Gastrocnemius medialis (tissue), 4 donors: ENCODE results near the gene KEL. TPM values are rescaled to one million over a fixed set of nuclear protein-coding genes. Genes with fewer than 3 reads are reported as not detected.

Source experiments
- ATAC-seq, 2 donors: fragments of 150-250 bp; one replicate each; pipeline ENCODE4 v1.9.1; 2016
- DNase-seq, 2 donors: peaks; one replicate each; pipeline ENCODE4 v3.0.0-alpha.2; 2019
- H3K27ac ChIP-seq, 4 donors: fragments of 200-600 bp; sonication (generic); 1 replicate in 1 of 4; 2 replicates in 3 of 4; pipeline ENCODE4 v1.5.1; 2016 to 2018; ENCODE audit warnings: mild to moderate bottlenecking in 2 of 4, moderate library complexity in 1 of 4
- H3K27me3 ChIP-seq, 3 donors: fragments of 200-600 bp; sonication (generic) in 2 of 3; 1 replicate in 1 of 3; 2 replicates in 2 of 3; pipeline versions ENCODE4 v1.5.1 to v1.6.0; 2016 to 2019; ENCODE audit warnings: mild to moderate bottlenecking in 1 of 3, moderate library complexity in 1 of 3
- H3K36me3 ChIP-seq, 2 donors: fragments of 200-600 bp; sonication (generic) in 1 of 2; one replicate each; pipeline ENCODE4 v1.5.1; 2017 to 2018
- H3K4me1 ChIP-seq, 2 donors: fragments of 200-600 bp; sonication (generic) in 1 of 2; one replicate each; pipeline ENCODE4 v1.5.1; 2016 to 2017; ENCODE audit warnings: mild to moderate bottlenecking in 2 of 2
- H3K4me3 ChIP-seq, 4 donors: fragments of 200-600 bp; sonication (generic) in 3 of 4; 1 replicate in 1 of 4; 2 replicates in 3 of 4; pipeline ENCODE4 v1.5.1; 2016 to 2019; ENCODE audit warnings: mild to moderate bottlenecking in 2 of 4
- H3K9me3 ChIP-seq, 3 donors: fragments of 200-600 bp; sonication (generic) in 2 of 3; 1 replicate in 1 of 3; 2 replicates in 2 of 3; pipeline ENCODE4 v1.5.1; 2016 to 2019
- POLR2A ChIP-seq, 2 donors: fragments of 450-650 bp; IDR thresholded peaks; one replicate each; pipeline ENCODE4 v1.6.1; 2017; ENCODE audit warnings: antibody characterized with exemption in 2 of 2, mild to moderate bottlenecking in 2 of 2, moderate library complexity in 2 of 2
- in situ Hi-C, 4 donors: fragments of 200-750 bp; cut with MboI; loops; one replicate each; pipeline versions ENCODE4 v1.15.0 to v1.8.0; 2017; ENCODE audit warnings: low sequenced_read_pairs in 4 of 4
- intact Hi-C: fragments of 100-400 bp; cut with DNase I; formaldehyde crosslinking; loops from one replicate; pipeline ENCODE4 v1.15.1; 2023; ENCODE audit warnings: low total_unique reads
- total RNA-seq, 4 donors: library from RNA; depleted of rRNA; stranded (reverse); fragments of >200 nt; gene quantifications; one replicate each; pipeline versions ENCODE4 v1.1.0 to v1.2.3, GENCODE V29; 2016
- TF ChIP-seq, protein P1 (sequence below), 5 experiments: fragments of 450-650 bp in 3 of 5; fragments of 200-600 bp in 2 of 5; sonication (generic) in 2 of 5; IDR thresholded peaks in 4 of 5; conservative IDR thresholded peaks in 1 of 5; 1 replicate in 4 of 5; 2 replicates in 1 of 5; pipeline ENCODE4 v1.5.1; 2016 to 2019; ENCODE audit warnings: antibody characterized with exemption in 5 of 5, mild to moderate bottlenecking in 3 of 5, moderate library complexity in 3 of 5

The KEL gene
- total RNA-seq, 4 donors from 2014 or later, result not detected

DNA sequence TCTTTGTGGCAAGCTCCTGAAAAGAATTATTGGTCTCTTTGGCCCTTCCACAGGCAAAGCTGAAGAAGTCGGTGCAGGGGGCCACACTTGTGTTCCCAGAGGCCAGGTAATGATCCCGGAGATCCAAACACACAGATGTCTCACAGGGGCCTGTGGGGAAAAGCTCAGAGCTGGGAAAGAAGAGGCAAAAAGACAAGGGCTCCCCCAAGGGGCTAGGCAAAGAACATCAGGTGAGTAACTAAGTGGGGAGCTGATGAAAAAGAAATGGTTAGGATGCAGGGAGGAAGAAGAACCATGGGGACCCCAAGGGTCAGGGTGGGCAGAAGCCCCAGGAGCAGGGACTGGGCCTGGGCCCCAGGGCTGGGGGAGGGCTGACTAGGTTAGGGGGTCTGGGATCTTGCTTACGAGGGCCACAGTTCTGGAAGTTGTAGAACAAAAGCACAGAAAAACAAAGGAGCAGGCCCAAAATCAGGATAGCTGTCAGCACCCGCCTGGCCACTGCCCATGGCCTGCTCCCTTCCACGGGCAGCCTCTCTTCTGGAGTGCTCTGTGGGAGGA is 1.1 kb downstream of the KEL start:
- H3K27me3 ChIP-seq, result no peaks in the 10 kb centered on the region
- H3K27ac ChIP-seq, result no peak overlapping the region
- no peak for ATAC-seq
- no peak for TF ChIP-seq POLR2A (IDR thresholded peaks at IDR 0.05)
- TF ChIP-seq, protein P1, sequence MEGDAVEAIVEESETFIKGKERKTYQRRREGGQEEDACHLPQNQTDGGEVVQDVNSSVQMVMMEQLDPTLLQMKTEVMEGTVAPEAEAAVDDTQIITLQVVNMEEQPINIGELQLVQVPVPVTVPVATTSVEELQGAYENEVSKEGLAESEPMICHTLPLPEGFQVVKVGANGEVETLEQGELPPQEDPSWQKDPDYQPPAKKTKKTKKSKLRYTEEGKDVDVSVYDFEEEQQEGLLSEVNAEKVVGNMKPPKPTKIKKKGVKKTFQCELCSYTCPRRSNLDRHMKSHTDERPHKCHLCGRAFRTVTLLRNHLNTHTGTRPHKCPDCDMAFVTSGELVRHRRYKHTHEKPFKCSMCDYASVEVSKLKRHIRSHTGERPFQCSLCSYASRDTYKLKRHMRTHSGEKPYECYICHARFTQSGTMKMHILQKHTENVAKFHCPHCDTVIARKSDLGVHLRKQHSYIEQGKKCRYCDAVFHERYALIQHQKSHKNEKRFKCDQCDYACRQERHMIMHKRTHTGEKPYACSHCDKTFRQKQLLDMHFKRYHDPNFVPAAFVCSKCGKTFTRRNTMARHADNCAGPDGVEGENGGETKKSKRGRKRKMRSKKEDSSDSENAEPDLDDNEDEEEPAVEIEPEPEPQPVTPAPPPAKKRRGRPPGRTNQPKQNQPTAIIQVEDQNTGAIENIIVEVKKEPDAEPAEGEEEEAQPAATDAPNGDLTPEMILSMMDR (IDR thresholded peaks at IDR 0.05 in 4 of 5, conservative IDR thresholded peaks at IDR 0.05 in 1 of 5), result no peak
- no peaks in the 10 kb centered on the region for H3K4me1 ChIP-seq
- no peak overlapping the region for H3K4me3 ChIP-seq
- intact Hi-C loops, result no loop called here
- H3K9me3 ChIP-seq, result no peaks in the 10 kb centered on the region
- no peaks in the 10 kb centered on the region for H3K36me3 ChIP-seq
- no peak for DNase-seq
- in situ Hi-C loops, result no loop called here

DNA sequence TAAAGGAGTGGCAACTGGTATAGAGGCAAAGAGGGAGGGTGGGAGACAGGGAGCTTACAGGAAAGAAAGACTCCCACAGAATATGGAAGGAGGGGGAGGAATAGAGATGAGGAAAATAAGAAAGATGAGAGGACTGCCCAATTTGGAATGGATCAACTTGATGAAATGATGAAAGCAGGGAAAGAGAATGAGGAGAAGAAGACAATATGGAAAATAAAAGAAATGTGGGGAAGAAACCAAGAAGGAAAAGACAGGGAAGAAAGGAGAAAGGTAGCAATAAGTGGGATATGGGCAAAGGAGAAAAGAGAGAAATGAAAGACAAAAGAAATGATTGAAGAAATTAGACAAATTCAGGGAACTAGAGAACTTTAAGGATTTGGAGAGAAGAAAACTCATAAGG is 3.0 kb downstream of the KEL start:
- in situ Hi-C loops (no loop called here), intact Hi-C loops (no loop called here)
- Histone ChIP-seq H3K27me3 (no peaks in the 10 kb centered on the region), H3K4me3 (no peak overlapping the region), H3K36me3 (no peaks in the 10 kb centered on the region), H3K4me1 (no peaks in the 10 kb centered on the region), H3K9me3 (no peaks in the 10 kb centered on the region), H3K27ac (no peak overlapping the region)
- no peak for DNase-seq
- TF ChIP-seq, protein P1 (IDR thresholded peaks at IDR 0.05 in 4 of 5, conservative IDR thresholded peaks at IDR 0.05 in 1 of 5), result no peak
- no peak for ATAC-seq

DNA sequence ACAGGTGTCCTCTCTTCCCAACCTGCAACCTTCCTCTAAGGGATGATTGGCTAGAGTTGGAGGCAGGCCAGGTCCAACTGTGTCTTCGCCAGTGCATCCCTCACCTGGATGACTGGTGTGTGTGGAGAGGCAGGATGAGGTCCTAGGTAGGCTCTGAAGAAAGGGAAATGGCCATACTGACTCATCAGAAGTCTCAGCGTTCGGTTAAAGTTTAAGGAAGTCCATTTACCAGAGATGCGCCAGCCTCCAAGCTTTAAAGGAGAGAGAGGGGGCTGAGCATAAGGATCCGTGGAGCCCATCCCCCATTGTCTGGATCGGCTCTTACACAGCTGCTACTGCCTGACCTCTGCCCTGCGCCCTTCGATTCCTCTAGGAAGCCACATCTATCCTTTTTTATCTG is 4.4 kb downstream of the KEL start:
- DNase-seq, result no peak
- Histone ChIP-seq H3K36me3 (no peaks in the 10 kb centered on the region), H3K27me3 (no peaks in the 10 kb centered on the region), H3K27ac (no peak overlapping the region), H3K4me1 (no peaks in the 10 kb centered on the region), H3K4me3 (no peak overlapping the region), H3K9me3 (no peaks in the 10 kb centered on the region)
- no peak for TF ChIP-seq POLR2A (IDR thresholded peaks at IDR 0.05)
- TF ChIP-seq, protein P1 (IDR thresholded peaks at IDR 0.05 in 4 of 5, conservative IDR thresholded peaks at IDR 0.05 in 1 of 5), result no peak
- in situ Hi-C loops, result no loop called here
- no peak for ATAC-seq
- intact Hi-C loops, result no loop called here

DNA sequence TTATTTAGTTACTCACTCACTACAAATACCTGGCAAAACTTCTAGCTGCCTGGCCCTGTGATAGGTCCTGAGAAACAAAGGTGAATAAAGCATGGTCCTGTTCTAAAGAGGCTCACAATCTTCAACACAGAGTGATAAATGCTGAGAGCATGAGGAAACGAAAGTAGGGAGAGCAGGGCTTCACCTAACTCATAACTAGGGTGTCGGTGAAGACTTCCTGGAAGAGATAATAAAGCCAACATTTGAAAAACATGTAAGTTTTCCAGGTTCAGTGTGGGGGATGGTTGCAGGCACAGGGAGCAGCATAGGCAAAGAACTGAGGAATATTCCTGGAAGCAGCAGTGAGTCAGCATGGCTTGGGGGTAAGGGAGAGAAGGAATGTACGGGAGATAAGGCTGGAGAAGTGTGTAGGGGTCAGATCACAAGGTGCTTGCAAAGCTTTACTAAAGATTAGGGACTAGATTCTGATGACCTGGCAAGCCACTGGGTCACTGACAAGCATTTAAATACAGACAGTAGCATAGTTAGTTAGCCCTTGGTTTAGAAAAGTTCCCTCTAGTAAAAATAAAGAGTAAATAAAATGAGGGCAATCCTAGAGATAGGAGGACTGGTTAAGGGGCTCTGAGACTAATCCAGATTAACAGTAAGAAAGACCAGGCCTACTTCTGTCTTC is 5.1 kb downstream of the KEL start:
- Histone ChIP-seq H3K4me3 (no peak overlapping the region), H3K4me1 (no peaks in the 10 kb centered on the region), H3K27ac (no peak overlapping the region), H3K27me3 (no peaks in the 10 kb centered on the region), H3K36me3 (no peaks in the 10 kb centered on the region), H3K9me3 (no peaks in the 10 kb centered on the region)
- DNase-seq (no peak), ATAC-seq (no peak)
- in situ Hi-C loops, result no loop called here
- TF ChIP-seq POLR2A (IDR thresholded peaks at IDR 0.05), result no peak
- TF ChIP-seq, protein P1 (IDR thresholded peaks at IDR 0.05 in 4 of 5, conservative IDR thresholded peaks at IDR 0.05 in 1 of 5), result no peak
- intact Hi-C loops, result no loop called here
